Kidney tubule cell (primary cell): ENCODE measurements around the gene ARHGAP8.
A peak's percentile ranks its signal among the peaks of the same experiment; 100 is the strongest.

Experiments used
- DNase-seq: peaks from one replicate; pipeline ENCODE4 v3.0.0-alpha.2; 2018; ENCODE audit warnings: low spot score

ARHGAP8 gene

DNA sequence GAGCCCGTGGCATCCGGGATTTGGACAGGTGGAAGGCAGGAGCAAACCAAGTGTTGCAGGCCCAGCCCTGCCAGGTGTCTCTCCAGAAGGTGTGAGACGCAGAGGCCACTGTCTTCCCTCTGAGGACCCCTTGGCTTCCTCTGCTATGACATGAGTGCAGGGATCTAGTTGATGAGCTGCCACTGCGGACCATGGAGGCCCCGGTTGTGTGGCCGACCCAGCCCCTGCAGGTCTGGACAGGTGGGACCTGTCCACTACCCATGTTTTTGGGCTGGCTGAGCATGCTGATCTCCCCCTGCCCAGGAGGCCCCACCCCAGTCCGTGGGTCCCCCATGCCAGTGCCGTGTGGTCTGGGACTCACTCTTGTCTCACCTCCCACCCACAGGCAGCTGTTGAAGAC, 27.5 kb upstream of the ARHGAP8 start:
- DNase-seq: no peak

DNA sequence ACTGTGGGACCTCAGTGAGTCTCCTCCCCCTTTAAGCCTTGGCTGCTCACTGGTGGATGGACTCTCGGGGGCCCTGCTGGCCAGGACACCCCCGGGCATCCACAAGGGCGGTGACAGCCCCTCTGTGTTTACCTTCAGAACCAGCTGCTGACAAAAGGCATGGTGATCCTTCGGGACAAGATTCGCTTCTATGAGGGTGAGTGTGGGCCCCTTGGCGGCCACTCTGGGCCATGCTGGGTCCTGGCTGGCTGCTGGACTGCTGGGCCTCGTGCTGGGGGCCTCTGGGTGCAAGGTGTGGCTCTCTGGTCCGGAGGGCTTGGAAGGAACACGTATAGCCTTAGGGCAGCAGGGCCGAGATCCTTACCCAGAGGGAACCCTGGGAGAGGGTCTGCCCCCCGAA, 25.9 kb upstream of the ARHGAP8 start:
- no peak for DNase-seq

DNA sequence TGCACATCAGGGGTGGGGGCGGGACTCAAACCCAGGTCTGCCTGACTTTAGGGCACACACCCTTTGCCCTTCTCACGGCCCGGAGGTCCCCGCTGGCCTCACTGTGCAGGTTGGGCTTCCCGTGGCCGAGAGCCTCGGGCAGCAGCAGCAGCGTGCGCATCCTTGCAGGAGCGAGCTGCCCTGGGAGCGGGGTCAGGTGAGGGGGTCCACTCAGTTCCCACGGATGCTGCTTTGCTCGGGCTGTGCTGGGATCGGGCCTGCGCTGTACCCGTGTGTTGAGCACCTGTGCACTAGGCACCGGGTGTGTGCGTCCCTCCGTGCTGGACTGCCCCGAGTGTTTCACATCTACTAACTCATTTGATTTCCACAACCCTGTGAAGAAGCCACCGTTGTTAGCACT, 25.2 kb upstream of the ARHGAP8 start:
- DNase-seq: no peak

DNA sequence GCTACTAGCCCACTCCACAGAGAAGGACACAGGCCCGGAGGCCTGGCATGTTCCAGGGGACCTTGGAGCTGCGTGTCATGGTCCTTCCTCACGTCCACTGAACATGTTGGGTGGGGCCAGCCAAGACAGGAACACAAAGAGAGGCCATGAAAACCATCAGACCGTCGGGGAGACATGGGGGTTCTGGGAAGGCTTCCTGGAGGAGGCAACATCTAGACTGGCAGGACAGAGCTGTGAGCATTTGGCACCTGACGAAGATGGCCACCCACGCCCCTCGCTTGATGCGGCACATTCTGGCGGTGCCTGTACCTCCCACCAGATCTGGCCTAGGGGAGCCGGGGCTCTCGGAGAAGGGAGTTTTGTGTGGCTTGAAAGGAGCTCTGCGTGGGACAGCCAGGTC, 24.7 kb upstream of the ARHGAP8 start:
- DNase-seq: no peak

DNA sequence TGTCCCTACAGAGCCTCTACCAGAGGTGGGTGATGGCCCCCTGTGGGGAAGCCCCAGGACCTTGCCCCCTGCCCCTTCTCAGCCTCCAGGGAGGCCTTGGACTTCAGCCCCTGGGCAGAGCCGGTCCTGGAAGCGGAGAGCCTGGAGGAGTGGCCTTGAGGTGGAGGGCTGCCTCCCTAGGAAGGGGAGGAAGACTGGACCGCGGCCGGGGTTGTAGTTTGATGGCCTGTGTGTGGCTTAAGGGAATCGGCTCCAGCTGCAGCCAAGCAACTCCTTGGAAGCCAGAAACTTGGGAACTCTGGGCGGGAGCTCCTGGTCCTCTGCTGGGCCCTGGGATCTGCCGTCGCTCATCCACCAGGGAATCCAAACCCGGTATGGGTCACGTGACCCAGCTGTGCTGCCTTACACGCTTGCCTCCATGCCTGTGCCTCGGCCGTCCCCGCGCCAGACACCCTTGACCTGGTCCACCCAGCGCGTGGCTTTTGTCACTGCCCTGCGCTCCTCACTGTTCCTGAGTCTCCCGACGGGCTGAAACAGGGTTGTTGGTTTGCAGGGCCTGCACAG, 23.5 kb upstream of the ARHGAP8 start:
- no peak for DNase-seq

DNA sequence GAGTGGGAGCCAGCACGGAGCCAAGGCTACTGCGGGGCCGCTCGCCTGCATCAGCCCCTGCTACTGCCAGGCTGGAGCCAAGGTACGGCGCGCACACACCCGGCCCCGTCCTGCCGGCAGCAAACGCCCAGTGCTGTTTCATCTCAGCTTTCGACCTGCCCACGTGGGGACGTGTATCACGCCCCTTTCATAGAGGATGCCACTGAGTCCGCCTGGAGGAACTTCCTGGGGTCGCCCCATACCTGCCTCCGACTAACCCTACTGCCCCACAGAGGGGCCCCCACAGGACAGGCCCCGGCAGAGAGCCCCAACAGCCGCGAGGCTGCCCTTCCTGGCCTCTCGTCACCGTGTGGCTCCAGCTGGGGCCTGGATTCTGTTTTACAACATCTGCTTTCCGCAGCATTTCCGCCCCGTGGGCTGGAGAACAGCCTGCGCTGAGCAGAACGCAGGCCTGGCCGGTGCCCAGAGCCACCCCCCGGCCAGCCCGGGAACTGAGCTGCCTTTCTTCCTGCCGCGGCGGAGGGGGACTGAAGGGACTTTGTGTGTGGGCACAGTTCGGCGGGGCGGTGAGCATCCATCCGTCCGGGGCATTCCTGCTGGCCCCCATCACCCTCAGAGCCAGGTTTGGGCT, 22.9 kb upstream of the ARHGAP8 start:
- no peak for DNase-seq

DNA sequence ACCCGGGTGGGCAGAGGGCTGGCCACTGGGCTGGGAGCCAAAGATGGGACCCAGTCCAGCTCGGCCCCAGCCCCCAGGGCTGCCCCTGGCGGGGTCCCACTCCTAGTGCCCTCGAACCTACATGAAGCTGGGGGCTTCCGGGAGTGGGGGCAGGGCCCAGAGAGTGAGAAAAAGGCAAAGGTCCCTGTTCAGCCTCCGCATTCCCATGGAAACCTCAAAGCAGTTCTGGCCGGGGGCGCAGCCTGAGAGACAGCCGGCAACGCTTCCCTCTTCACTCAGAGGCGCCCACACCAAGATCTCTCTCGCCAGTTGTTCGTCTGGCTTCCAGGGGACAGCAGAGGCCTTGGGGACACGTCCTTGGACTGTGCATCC, 22.4 kb upstream of the ARHGAP8 start:
- no peak for DNase-seq

DNA sequence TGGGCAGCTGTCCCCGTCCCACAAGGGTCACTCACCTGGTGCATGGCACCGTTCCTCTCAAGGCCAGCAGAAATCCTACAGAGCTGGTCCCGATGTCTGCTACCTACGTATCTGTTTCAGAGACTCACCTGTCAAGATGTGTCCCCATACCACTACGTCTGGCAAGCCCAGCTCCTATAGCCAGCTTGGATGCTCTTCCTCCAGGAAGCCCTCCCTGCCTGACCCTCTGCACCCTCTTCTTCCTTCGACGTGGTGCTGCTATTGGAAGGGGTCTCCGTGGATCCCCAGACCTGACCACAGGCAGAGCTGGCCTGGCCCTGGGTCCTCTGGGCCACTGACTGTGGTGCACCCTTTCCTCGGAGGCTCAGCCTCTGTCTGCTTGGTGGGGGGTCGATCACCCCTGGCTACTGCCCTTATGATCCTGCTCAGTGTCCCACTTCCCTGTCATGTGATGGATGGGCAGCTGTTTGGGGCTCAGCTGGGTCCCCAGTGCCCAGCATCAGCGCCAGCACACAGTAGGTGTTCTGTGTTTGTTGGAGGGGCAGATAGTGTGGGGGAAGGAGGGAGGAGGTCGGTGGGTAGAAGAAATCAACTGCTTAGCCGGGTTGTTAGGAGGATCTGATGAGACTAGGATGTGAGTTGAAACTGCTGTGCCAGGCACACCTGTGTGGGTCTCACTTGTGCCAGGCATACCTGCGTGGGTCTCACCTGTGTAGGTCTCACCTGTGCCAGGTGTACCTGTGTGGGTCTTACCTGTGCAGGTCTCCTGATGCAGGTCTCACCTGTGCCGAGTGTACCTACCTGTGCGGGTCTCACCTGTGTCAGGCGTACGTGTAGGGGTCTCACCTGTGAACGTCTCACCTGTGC, 21.7 kb upstream of the ARHGAP8 start:
- DNase-seq: no peak

DNA sequence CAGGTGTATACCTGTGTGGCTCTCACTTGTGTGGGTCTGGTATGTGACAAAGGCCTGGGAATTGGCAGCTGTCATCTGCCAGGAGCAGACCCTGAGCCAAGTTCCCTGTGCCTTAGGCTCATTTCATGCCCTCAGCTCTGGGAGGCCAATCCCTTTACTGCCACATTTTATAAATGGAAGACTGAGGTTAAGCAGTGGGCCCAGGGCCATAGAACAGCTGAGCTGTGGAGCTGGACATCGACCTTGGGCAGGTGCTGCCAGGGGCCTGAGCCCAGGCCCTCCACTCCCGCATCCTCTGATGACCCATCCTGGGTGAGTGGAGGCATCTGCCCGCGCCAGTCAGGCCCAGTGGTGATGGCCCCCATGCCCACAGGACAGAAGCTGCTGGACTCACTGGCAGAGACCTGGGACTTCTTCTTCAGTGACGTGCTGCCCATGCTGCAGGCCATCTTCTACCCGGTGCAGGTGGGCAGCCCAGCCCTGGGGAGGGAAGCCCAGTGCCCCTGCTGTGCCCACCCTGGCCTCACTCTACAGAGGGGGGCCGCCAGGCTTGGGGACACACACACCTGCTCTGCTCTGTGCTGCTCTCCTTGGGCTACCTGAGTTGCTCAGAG, 20.9 kb upstream of the ARHGAP8 start:
- DNase-seq: no peak

DNA sequence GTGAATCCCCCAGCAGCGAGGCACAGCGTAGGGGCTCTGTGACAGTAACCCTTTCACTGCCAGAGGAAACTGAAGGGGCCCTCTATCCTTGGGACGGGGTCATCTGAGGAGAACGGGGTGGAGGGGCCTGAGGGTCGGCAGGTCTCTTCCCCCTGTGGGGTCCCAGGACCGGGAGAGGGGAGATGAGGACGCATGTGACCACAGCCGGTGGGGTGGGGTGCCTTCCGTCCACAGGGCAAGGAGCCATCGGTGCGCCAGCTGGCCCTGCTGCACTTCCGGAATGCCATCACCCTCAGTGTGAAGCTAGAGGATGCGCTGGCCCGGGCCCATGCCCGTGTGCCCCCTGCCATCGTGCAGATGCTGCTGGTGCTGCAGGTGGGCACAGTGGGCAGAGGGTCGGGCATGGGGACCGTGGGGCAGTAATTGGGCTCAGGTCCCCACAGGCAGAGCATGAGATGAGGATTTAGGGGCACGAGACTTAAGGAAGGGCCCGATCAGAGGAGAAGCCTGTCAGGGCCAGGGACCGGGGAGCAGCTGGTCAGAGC, 20.3 kb upstream of the ARHGAP8 start:
- no peak for DNase-seq

DNA sequence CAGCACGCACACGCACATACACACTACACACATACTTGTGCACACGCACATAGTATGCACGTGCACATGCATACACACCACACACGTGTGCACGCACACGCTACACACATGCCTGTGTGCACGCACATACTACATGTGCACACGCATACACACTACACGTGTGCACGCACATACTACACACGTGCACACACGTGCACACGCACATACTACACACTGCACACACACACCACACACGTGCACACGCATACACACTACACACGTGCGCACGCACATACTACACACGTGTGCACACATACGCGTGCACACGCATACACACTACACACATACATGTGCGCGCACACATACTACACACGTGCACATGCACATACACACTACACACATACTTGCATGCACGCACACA, 19.7 kb upstream of the ARHGAP8 start:
- no peak for DNase-seq

DNA sequence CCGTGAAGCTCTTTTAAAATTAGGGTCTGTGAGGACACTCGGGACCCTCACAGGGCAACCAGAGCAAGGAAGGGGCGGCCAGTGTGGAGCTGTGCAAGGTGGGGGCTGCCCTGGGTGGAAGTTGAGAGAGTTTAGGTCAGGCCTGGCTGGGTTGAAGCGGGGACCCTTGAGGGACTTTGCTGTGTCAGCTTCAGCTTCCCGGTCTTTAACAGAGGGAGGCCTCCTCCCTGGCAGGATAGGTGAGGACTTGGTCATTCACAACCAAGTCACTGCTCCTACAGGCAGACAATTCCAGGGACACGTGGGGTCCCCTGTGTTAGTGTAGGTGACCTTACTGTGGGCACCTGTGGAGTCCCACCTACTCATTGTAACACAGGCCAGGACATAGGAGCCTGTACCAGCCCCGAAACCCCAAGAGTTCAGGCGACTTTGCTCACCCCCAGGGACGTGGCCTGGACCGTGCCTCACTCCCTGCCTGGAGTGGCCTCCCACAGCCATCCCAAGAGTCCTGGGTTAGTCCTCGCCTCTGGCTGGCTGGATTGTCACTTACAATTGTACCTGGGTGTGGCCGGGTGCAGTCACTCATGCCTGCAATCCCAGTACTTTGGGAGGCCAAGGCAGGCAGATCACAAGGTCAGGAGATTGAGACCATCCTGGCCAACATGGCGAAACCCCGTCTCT, 18.8 kb upstream of the ARHGAP8 start:
- DNase-seq: no peak

DNA sequence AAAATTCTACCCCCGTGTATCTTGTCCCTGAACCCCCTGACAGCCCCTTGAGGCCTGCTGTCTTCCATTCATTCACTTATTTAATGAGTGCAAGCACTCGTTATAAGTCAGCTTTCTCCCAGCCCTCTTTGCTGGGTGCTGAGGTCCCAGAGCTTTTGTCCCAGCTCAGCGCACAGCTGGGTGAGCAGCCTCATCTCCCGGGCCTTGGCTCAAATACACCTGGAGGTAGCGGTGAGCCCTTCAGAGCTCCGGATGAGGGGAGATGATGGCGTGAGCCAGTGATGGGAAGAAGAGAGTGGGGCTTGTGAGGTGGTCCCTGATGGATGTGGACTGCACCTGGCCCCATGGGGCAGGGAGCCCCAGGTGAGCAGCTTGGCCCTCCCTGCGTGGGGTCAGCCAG, 18.1 kb upstream of the ARHGAP8 start:
- DNase-seq: no peak

DNA sequence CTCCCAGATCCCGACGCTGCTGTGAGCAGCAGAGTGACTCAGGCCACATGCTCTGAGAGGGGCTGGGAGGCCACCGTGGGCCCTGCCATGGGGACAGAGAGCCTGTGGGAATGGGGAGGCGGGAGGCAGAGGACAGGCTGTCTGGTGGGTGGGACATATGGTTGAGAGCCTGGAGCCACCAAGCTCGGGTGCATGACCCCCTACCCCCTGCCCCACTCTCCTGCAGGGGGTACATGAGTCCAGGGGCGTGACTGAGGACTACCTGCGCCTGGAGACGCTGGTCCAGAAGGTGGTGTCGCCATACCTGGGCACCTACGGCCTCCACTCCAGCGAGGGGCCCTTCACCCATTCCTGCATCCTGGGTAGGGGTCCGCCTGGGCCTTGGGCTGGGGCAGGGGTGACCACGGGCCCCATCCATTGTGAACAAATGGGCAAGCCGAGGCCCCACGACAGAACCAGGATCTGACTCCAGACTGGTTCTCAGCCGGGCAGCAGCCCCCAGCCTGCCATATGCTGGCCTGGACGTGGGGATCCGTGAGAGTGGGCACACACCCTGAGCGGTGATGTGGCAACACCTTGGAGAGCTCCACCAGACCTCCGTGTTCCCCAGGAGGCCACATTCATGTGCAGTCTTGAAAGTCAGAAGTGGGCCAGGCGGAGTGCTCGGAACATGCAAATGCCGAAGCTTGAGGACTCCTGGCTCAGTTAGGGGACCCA, 17.4 kb upstream of the ARHGAP8 start:
- no peak for DNase-seq

DNA sequence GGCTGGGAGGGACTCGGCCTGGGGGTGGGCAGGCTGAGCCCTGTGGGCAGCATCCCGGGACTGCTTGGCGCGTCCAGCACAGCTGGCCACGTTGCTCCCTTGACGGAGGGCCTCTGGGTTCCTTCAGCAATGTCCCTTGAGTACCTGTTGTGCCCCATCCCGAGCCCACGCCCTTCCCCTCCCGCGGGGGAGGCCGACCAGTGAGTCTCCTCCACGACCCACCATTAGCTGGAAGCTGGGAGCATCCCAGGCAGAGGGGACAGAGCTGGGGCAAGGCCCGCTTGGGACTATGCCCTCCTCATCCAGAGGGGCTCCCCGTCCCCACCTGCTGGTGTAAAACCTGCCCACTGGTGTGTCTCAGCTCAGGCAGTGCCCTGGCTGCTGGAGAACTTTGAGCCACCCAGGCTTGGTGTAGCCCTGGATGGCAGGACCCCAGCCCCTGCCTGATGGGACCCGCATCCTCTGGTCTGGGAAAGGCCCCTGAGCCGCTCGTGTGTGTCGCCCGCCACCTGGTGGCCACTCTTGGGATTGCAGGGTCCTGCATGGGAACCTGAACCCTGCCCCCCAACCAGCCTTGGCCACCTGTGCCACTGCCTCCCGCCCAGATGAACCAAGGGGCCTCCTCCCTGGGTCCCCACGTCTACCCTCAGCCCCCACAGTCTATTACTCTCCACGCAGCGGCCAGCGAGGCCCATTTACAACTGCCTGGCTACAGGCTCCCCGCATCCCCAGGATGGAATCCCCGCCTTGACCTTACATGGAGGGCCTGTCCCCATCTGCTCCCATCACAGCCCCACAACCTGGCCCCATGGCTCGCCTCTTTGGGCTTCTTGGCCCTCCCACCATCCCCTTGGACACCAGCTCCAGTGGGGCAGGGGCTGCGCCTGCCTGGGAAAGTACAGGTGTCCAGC, 16.6 kb upstream of the ARHGAP8 start:
- peak; percentile 65 for DNase-seq

DNA sequence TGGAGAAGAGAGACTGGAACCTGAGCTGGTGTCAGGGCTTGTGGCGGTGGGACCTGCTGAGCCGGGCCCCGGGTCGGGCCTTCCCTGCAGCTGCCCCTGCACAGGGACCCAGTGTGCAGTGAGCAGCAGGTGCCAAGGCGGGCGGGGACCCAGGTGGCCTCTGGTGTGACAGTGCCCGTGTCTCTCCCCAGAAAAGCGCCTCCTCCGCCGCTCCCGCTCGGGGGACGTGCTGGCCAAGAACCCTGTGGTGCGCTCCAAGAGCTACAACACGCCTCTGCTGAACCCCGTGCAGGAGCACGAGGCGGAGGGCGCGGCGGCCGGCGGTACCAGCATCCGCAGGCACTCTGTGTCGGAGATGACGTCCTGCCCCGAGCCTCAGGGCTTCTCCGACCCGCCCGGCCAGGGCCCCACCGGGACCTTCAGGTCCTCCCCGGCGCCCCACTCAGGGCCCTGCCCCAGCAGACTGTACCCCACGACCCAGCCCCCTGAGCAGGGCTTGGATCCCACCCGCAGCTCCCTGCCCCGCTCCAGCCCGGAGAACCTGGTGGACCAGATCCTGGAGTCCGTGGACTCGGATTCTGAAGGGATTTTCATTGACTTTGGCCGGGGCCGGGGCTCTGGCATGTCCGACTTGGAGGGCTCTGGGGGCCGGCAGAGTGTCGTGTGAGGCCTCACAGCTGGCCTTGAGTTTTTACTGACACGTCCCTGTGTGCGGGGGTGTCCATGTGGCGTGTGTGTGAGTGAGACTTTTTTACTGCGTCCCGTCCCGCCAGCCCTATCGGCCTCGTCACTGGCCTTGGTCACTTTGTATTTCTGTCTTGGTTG, 15.6 kb upstream of the ARHGAP8 start:
- DNase-seq: no peak

DNA sequence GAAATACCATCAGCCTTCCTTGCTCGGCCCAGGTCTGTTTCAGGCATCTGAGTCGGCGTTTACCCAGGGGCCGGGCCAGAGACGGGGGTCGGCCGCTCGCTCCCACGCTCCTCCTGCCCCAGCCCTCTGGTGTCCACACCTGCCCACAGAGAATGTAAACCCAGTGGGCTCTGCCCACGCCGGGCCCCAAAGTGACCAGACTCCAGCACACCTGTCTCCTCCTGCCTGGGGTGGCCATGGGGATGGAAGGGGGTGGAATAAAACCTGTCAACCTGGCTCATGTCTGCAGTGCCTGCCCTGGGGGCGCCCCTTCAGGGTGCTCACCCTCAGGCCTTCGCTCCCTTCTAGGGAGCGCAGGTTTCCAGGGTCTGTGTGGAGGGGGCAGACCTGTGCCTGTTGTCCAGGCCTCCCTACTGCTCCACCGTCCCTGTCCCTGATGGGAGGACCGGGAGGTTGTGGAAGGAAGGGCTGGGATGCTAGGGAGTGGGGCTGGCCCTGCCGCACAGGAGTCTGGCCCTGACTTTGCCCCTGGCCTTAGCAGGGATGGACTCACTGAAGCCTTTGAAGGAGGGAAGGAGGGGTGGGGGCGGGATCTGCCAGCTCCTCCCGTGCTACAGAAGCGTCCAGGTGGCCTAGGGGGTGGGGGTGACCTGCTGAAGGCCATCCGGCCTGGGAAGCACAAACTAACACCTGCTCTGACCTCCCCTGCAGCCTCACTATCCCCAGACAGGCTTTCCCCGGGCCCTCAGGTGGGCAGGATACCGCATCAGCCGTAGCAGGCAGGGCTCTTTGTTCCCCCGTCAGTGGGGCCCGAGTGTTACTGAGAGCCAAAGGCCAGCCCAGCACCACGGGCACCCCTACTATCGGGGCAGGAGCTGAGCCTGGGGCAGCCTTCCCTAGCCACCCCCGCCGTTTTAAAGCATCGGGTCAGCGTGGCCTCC, 14.7 kb upstream of the ARHGAP8 start:
- DNase-seq: no peak

DNA sequence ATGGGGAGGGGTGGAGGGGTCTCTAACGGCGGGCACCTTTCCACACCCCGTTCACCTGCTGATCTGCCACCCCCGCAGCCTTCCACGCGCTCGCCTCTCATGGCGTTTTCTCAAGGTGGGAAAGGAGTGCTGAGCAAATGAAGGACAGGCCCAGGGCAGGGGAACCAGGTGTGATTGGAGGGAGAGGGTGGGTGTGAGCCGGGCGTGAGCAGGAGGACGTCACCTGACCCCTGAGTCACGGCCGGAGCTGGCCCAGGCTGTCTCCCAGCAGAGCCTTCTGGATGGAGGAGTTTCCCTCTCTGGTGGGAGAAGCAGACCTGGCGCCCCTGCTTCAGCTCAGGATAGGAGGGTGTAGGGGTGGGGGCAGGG, 14.0 kb upstream of the ARHGAP8 start:
- DNase-seq: peak; percentile 75
